HG02870 (cell line): Measurements from ENCODE around the gene FAM180A.
"Not testable (repeated sequence)": the region's sequence is repeated elsewhere in the genome, so short reads cannot be mapped to it uniquely, and the experiment has no call there.

Source experiments
- ATAC-seq: cut with Tn5 transposase; IDR thresholded peaks from one replicate; pipeline ENCODE4 v1.9.1; 2021; ENCODE audit warnings: mild to moderate bottlenecking, moderate library complexity; ENCODE audit not compliant: unreplicated experiment

FAM180A gene

GRCh38 chr7:135715055-135715522 lies 33.5 kb downstream of the FAM180A start:
- no peak for ATAC-seq

GRCh38 chr7:135714534-135715009 lies 34.0 kb downstream of the FAM180A start:
- no peak for ATAC-seq

GRCh38 chr7:135713836-135714470 lies 34.7 kb downstream of the FAM180A start:
- no peak for ATAC-seq

GRCh38 chr7:135712796-135713195 lies 35.8 kb downstream of the FAM180A start:
- no peak for ATAC-seq

- no peak for ATAC-seq
Observed at GRCh38 chr7:135712182-135712782, 36.3 kb downstream of the FAM180A start.

- no peak for ATAC-seq
Observed at GRCh38 chr7:135711139-135711469, 37.5 kb downstream of the FAM180A start.

GRCh38 chr7:135710417-135711138 lies 38.0 kb downstream of the FAM180A start:
- ATAC-seq: no peak

- ATAC-seq: no peak
Observed at GRCh38 chr7:135709508-135709907, 39.1 kb downstream of the FAM180A start.

GRCh38 chr7:135708041-135708440 lies 40.6 kb downstream of the FAM180A start:
- no peak for ATAC-seq

GRCh38 chr7:135707570-135707966 lies 41.0 kb downstream of the FAM180A start:
- ATAC-seq: no peak

- ATAC-seq: no peak
Observed at GRCh38 chr7:135706858-135707569, 41.6 kb downstream of the FAM180A start.

- no peak for ATAC-seq
Observed at GRCh38 chr7:135706038-135706742, 42.4 kb downstream of the FAM180A start.

GRCh38 chr7:135704698-135705097 lies 43.9 kb downstream of the FAM180A start:
- ATAC-seq: no peak

GRCh38 chr7:135704074-135704473 lies 44.5 kb downstream of the FAM180A start:
- ATAC-seq: no peak

- no peak for ATAC-seq
Observed at GRCh38 chr7:135697276-135698049, 51.1 kb downstream of the FAM180A start.

GRCh38 chr7:135693558-135693957 lies 55.1 kb downstream of the FAM180A start:
- no peak for ATAC-seq

GRCh38 chr7:135692606-135693005 lies 56.0 kb downstream of the FAM180A start:
- not testable (repeated sequence) for ATAC-seq

- no peak for ATAC-seq
Observed at GRCh38 chr7:135692055-135692454, 56.6 kb downstream of the FAM180A start.

- no peak for ATAC-seq
Observed at GRCh38 chr7:135690566-135690965, 58.0 kb downstream of the FAM180A start.

GRCh38 chr7:135687466-135687865 lies 61.1 kb downstream of the FAM180A start:
- no peak for ATAC-seq
